Measurements from ENCODE around the gene CLCN6. TPM values are rescaled to one million over a fixed set of nuclear protein-coding genes. Genes with fewer than 3 reads are reported as not detected.

The CLCN6 gene
- total and polyA plus RNA-seq, 2 donors (not counting 1 experiment from before 2014, with no cell fraction given), result 35.0 to 99.8 TPM

DNA sequence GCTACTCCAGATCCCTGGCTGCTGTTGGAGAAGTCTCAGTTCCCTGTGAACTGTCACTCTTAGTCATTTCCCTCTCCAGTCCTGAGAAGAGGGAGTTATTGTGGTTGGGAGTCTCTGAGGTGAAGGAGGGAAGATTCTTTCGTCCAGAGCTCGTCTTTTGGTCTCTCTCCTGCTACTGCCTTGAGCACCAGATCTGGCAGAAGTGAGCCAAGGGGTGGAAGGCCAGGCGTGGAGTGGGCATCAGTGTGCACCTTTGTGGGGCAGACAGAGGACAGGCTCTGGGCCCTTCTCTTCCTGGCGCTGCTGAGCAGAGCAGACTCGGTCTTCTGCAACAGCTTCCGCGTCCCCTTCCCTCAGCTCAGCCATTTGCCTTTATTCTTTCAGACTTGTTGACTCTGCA, 19.1 kb downstream of the CLCN6 start:
- WGBS (ENCODE audit: insufficient coverage), result 98% methylated on average over 7 of the region's 7 CpGs
- Histone ChIP-seq H3K36me3 (replicated peaks in 1 of 2; ENCODE audit: control extremely low read depth in 1 of 2, control insufficient read depth in 1 of 2, extremely low read depth in 1 of 2, insufficient read depth in 2 of 2, low read length in 1 of 2) (peaks cover 25 to 78% of the 10 kb centered on the region in 2 experiments), H3K9ac (ENCODE audit: low read length) (no peak overlapping the region), H3K4me1 (ENCODE audit: control insufficient read depth in 2 of 2, insufficient read depth in 2 of 2, low read length in 2 of 2) (no peaks in the 10 kb centered on the region), H3K9me3 (ENCODE audit: control extremely low read depth in 1 of 3, control insufficient read depth in 2 of 3, insufficient read depth in 1 of 3, low read length in 2 of 3) (no peaks in the 10 kb centered on the region), H3K4me3 (ENCODE audit: control extremely low read depth in 1 of 5, extremely low read depth in 1 of 5, insufficient read depth in 1 of 5, low read depth in 2 of 5, low read length in 4 of 5) (no peak overlapping the region), H2AFZ (ENCODE audit: insufficient read depth, low read depth, low read length, poor library complexity, severe bottlenecking) (no peak overlapping the region), H3K4me2 (replicated peaks; ENCODE audit: low read depth, low read length, poor library complexity, severe bottlenecking) (no peak overlapping the region), H3K27me3 (replicated peaks in 1 of 4; ENCODE audit: control extremely low read depth in 1 of 4, control insufficient read depth in 3 of 4, insufficient read depth in 4 of 4, low read length in 3 of 4) (no peaks in the 10 kb centered on the region), H3K27ac (ENCODE audit: low read length in 2 of 2) (no peak overlapping the region), H4K20me1 (ENCODE audit: control insufficient read depth, insufficient read depth, low read length, poor library complexity, severe bottlenecking) (no peaks in the 10 kb centered on the region), H3K79me2 (ENCODE audit: control insufficient read depth, insufficient read depth, low read length) (peaks cover 9% of the 10 kb centered on the region)
- no peaks in the 10 kb centered on the region for H3K9me3 Mint-ChIP-seq (ENCODE audit: insufficient read depth)
- intact Hi-C loops (cut with micrococcal nuclease), result no loop called here
- DNase-seq (no peak), ATAC-seq (ENCODE audit: low read depth) (no peak)
- H3K27me3 Mint-ChIP-seq, result no peaks in the 10 kb centered on the region
- H3K27ac Mint-ChIP-seq, result no peak overlapping the region
- H3K4me1 Mint-ChIP-seq, result no peaks in the 10 kb centered on the region
- TF ChIP-seq, protein P1, sequence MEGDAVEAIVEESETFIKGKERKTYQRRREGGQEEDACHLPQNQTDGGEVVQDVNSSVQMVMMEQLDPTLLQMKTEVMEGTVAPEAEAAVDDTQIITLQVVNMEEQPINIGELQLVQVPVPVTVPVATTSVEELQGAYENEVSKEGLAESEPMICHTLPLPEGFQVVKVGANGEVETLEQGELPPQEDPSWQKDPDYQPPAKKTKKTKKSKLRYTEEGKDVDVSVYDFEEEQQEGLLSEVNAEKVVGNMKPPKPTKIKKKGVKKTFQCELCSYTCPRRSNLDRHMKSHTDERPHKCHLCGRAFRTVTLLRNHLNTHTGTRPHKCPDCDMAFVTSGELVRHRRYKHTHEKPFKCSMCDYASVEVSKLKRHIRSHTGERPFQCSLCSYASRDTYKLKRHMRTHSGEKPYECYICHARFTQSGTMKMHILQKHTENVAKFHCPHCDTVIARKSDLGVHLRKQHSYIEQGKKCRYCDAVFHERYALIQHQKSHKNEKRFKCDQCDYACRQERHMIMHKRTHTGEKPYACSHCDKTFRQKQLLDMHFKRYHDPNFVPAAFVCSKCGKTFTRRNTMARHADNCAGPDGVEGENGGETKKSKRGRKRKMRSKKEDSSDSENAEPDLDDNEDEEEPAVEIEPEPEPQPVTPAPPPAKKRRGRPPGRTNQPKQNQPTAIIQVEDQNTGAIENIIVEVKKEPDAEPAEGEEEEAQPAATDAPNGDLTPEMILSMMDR (IDR thresholded peaks at IDR 0.05), result no peak
- TF ChIP-seq EZH2 (IDR thresholded peaks at IDR 0.05; ENCODE audit: borderline replicate concordance, insufficient read depth, low read depth, low read length, poor library complexity, severe bottlenecking), result no peak
- ChIA-PET CTCF (no interaction called here), POLR2A (no interaction called here)
- H3K4me3 Mint-ChIP-seq, result no peak overlapping the region

DNA sequence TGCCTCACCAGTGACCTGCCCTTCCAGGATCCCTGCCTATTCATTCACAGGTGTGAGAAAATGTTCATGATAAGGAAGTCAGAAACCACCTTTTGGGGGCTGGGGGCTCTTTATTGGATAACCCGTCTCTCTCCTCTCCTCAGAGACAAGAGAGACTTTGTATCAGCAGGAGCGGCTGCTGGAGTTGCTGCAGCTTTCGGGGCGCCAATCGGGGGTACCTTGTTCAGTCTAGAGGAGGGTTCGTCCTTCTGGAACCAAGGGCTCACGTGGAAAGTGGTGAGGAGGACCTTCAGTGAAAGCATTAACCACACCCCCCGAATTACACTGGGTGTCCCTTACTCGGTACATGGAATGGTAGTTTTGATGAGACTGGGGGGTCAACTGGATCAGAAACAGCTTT, 21.0 kb downstream of the CLCN6 start:
- Histone ChIP-seq H4K20me1 (ENCODE audit: control insufficient read depth, insufficient read depth, low read length, poor library complexity, severe bottlenecking) (no peaks in the 10 kb centered on the region), H3K4me3 (ENCODE audit: control extremely low read depth in 1 of 5, extremely low read depth in 1 of 5, insufficient read depth in 1 of 5, low read depth in 2 of 5, low read length in 4 of 5) (no peak overlapping the region), H3K4me2 (replicated peaks; ENCODE audit: low read depth, low read length, poor library complexity, severe bottlenecking) (no peak overlapping the region), H2AFZ (ENCODE audit: insufficient read depth, low read depth, low read length, poor library complexity, severe bottlenecking) (no peak overlapping the region), H3K4me1 (ENCODE audit: control insufficient read depth in 2 of 2, insufficient read depth in 2 of 2, low read length in 2 of 2) (no peaks in the 10 kb centered on the region), H3K36me3 (replicated peaks in 1 of 2; ENCODE audit: control extremely low read depth in 1 of 2, control insufficient read depth in 1 of 2, extremely low read depth in 1 of 2, insufficient read depth in 2 of 2, low read length in 1 of 2) (peaks cover 18 to 85% of the 10 kb centered on the region in 2 experiments), H3K9me3 (ENCODE audit: control extremely low read depth in 1 of 3, control insufficient read depth in 2 of 3, insufficient read depth in 1 of 3, low read length in 2 of 3) (no peaks in the 10 kb centered on the region), H3K9ac (ENCODE audit: low read length) (no peak overlapping the region), H3K27me3 (replicated peaks in 1 of 4; ENCODE audit: control extremely low read depth in 1 of 4, control insufficient read depth in 3 of 4, insufficient read depth in 4 of 4, low read length in 3 of 4) (no peaks in the 10 kb centered on the region), H3K79me2 (ENCODE audit: control insufficient read depth, insufficient read depth, low read length) (peaks cover 9% of the 10 kb centered on the region), H3K27ac (ENCODE audit: low read length in 2 of 2) (no peak overlapping the region)
- no peak overlapping the region for H3K27ac Mint-ChIP-seq
- H3K4me3 Mint-ChIP-seq, result no peak overlapping the region
- POLR2A ChIA-PET, result no interaction called here
- no peaks in the 10 kb centered on the region for H3K27me3 Mint-ChIP-seq
- no peak for ATAC-seq (ENCODE audit: low read depth)
- TF ChIP-seq EZH2 (IDR thresholded peaks at IDR 0.05; ENCODE audit: borderline replicate concordance, insufficient read depth, low read depth, low read length, poor library complexity, severe bottlenecking), result no peak
- TF ChIP-seq, protein P1 (IDR thresholded peaks at IDR 0.05), result no peak
- WGBS (ENCODE audit: insufficient coverage), result 100% methylated on average over 4 of the region's 9 CpGs
- no peaks in the 10 kb centered on the region for H3K4me1 Mint-ChIP-seq
- CTCF ChIA-PET, result no interaction called here
- no peaks in the 10 kb centered on the region for H3K9me3 Mint-ChIP-seq (ENCODE audit: insufficient read depth)
- intact Hi-C loops (cut with micrococcal nuclease), result no loop called here
- no peak for DNase-seq

Measured in B cell (primary cell).